ENCODE results near the gene FAHD2A. TPM values are rescaled to one million over a fixed set of nuclear protein-coding genes. Genes with fewer than 3 reads are reported as not detected.

Gene FAHD2A, protein sequence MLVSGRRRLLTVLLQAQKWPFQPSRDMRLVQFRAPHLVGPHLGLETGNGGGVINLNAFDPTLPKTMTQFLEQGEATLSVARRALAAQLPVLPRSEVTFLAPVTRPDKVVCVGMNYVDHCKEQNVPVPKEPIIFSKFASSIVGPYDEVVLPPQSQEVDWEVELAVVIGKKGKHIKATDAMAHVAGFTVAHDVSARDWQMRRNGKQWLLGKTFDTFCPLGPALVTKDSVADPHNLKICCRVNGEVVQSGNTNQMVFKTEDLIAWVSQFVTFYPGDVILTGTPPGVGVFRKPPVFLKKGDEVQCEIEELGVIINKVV
- total RNA-seq, result 10 to 100 TPM; 31.4 to 34.4 TPM

DNA sequence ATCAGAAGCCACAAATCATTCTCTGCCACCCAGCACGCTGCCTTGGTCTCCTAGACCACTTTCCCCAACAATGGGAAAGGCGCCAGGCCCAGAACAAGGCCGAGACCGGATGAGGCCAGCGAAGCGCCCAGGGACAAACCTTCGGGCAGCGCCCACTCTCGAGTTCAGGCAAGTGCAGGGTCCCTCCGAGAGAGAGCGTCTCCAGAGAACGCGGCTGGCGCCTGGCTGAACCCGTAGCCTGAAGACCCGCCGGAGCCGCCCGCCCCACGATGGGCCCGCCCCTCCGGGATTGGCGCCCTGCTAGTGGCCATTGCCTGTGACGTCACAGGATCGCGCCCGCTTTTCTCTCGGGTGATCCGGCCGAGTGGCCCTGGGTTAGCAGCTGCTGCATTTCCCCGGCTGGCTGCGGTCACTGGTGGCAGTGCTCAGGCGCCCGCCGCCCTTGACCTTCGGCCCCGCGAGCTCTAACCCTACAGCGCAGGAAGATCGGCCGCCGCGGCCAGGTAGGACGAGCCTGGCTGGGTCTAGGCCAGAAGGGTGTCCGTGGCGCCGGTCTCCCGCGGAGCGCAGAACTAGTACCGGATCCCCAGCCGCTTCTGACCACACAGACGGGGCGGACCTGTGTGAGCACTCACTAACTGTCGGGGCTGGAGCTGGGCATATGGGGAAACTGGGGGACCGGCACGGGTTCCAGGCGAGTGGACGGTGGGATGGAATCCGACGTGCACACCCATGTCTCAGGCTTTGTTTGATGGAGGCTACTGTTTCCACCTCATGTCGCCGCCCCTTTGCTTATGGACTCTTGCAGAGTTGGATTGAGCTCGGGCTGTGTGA is at the start of gene FAHD2A:
Gene FAHD2A (plus strand): TSS at position 339 of the 834 bp plus-strand sequence. CDS start 2,851 bp downstream, outside the sequence.

Other genes with a start within 250 kb of the FAHD2A start
- gene ZNF514, start 242.9 kb upstream of the FAHD2A start, total RNA-seq, result 10 to 100 TPM; 19.5 to 20.5 TPM
- 1 to 10 TPM; 3.4 to 4.9 TPM for gene ZNF2, start 236.9 kb upstream of the FAHD2A start, total RNA-seq
- gene ZNF892, start 195.2 kb upstream of the FAHD2A start, total RNA-seq, result 1 to 10 TPM; 3.3 to 3.5 TPM
- under 1 TPM; 0.07 to 0.40 TPM for gene PROM2, start 128.3 kb upstream of the FAHD2A start, total RNA-seq
- gene KCNIP3, start 105.4 kb upstream of the FAHD2A start, total RNA-seq, result not detected
- not detected for gene TRIM43B, start 82.0 kb downstream of the FAHD2A start, total RNA-seq
- not detected for gene TRIM43, start 189.3 kb downstream of the FAHD2A start, total RNA-seq